Lung (tissue), 16 donors: ENCODE results near the gene C10orf67. TPM values are rescaled to one million over a fixed set of nuclear protein-coding genes. Genes with fewer than 3 reads are reported as not detected.
"Not testable (repeated sequence)": the region's sequence is repeated elsewhere in the genome, so short reads cannot be mapped to it uniquely, and the experiment has no call there.

Experiments
- ATAC-seq: fragments of 200-7000 bp; cut with Tn5 transposase; one replicate; pipeline ENCODE4 v1.9.1; 2020; ENCODE audit warnings: moderate number of reproducible peaks; ENCODE audit not compliant: insufficient read depth, low FRiP score
- DNase-seq, 3 donors: peaks; one replicate each; pipeline ENCODE4 v3.0.0-alpha.2; 2013 to 2017
- H3K27ac ChIP-seq, 2 donors: one replicate each; pipeline ENCODE4 v1.5.1; 2013; ENCODE audit warnings: mild to moderate bottlenecking in 2 of 2, moderate library complexity in 2 of 2, control low read depth in 1 of 2, inconsistent platforms in 1 of 2, low read depth in 1 of 2, low read length in 1 of 2
- H3K27me3 ChIP-seq, 3 donors: one replicate each; pipeline ENCODE4 v1.5.1; 2013; ENCODE audit warnings: low read length in 2 of 3; ENCODE audit not compliant: control insufficient read depth in 3 of 3, insufficient read depth in 3 of 3
- H3K36me3 ChIP-seq, 4 donors: one replicate each; pipeline ENCODE4 v1.5.1; 2013; ENCODE audit warnings: low read length in 4 of 4, mild to moderate bottlenecking in 1 of 4, moderate library complexity in 1 of 4; ENCODE audit not compliant: control insufficient read depth in 4 of 4, insufficient read depth in 4 of 4
- H3K4me1 ChIP-seq, 5 donors: one replicate each; pipeline ENCODE4 v1.5.1; 2013; ENCODE audit warnings: low read length in 5 of 5, mild to moderate bottlenecking in 2 of 5, moderate library complexity in 1 of 5; ENCODE audit not compliant: control insufficient read depth in 5 of 5, insufficient read depth in 5 of 5
- H3K4me3 ChIP-seq: one replicate; pipeline ENCODE4 v1.5.1; 2013; ENCODE audit warnings: mild to moderate bottlenecking, control low read depth, moderate library complexity
- H3K9ac ChIP-seq, 2 donors: one replicate each; pipeline ENCODE4 v1.5.1; 2013; ENCODE audit warnings: low read length in 2 of 2, control low read depth in 1 of 2; ENCODE audit not compliant: insufficient read depth in 1 of 2
- H3K9me3 ChIP-seq, 4 donors: one replicate each; pipeline ENCODE4 v1.5.1; 2013; ENCODE audit warnings: low read length in 3 of 4, mild to moderate bottlenecking in 1 of 4, moderate library complexity in 1 of 4; ENCODE audit not compliant: control insufficient read depth in 4 of 4, insufficient read depth in 3 of 4
- CTCF ChIP-seq: IDR thresholded peaks from 2 replicates; pipeline ENCODE4 v1.5.1; 2012; ENCODE audit warnings: mild to moderate bottlenecking; ENCODE audit errors: control extremely low read depth, extremely low read depth
- whole genome bisulfite sequencing, 2 donors: extraction: QIAGEN DNeasy Blood & Tissue Kit; methylation state at CpG; one replicate each; pipeline ENCODE4 v1.1.7; 2013; 5-methylcytosine and 5-hydroxymethylcytosine counted together
- long read RNA-seq, 5 donors: transcript quantifications; one replicate each; lab custom pipeline, GENCODE V29; 2026
- polyA plus RNA-seq, 2 donors: library from polyadenylated mRNA; stranded (reverse); fragments of 200-250 nt; gene quantifications; one replicate each; pipeline ENCODE4 v1.2.1, GENCODE V29; 2013
- total RNA-seq, 2 donors: library from RNA; depleted of rRNA in 1 of 2; stranded (reverse); fragments of >200 nt in 1 of 2; gene quantifications; one replicate each; pipeline ENCODE4 v1.2.1, GENCODE V29; 2014 to 2021
- donor health status: control.
- donor health status: control.
- donor health status: Bipolar disorder and iron deficiency.
- donor health status: healthy.
- donor health status: DM: yes; HTN: yes; CAD: no.

C10orf67 gene
- total RNA-seq = 1 to 10 TPM in 1 of 2 donors, under 1 TPM in 1; 0.68 to 2.3 TPM
- 1 to 10 TPM in 1 of 2 donors, under 1 TPM in 1; 0.33 to 1.1 TPM for polyA plus RNA-seq
- long read RNA-seq, donor 1 = 0 reads
- long read RNA-seq, donor 2 = 0 reads
- long read RNA-seq, donor 3 = 0 reads
- long read RNA-seq, donor 4 = 0 reads
- long read RNA-seq, donor 5 = 0 reads

DNA sequence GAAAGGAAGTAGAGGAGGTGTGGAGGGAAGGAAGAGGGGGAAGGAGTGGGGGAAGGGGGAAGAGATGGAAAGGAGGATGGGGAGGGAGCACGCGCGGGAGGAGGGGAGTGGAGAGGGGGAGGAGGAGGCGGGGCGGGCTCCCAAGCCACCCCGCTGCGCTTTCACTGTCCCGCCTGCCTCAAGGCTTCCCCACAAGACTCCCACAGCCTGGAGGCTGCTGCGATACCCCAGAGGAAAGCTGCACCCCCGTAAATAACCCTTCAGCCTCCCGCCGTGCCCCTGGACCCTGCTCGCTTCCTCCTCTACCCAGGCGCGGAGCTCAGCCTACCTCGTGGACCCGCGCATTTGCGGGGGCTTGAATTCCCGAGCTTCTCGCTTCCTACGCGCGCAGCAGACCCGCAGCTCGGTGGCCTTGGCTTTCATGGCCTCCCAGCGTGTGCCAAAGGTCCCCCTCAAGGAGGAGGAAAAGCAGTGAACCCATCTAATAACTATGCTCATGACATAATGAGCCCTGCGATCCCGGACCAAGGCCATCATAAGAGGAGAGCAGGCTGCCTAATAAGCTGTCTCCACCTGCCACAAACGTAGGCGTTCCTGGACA, at the start of gene C10orf67:
Gene C10orf67 (minus strand): TSS at position 557 of the 601 bp plus-strand sequence. CDS start 23 bp downstream, at position 534.
- 2 to 4% methylated on average over 26 to 29 of the region's 31 CpGs for WGBS, 2 donors
- DNase-seq (peak; percentile 49 to 80 (median 71)), ATAC-seq (no peak)
- Histone ChIP-seq H3K4me3 (peak within 1 kb of the TSS; percentile 18), H3K4me1 (peaks cover 0 to 12% (median 6%) of the 10 kb centered on the region in 5 donors), H3K27ac (peak within 1 kb of the TSS; percentile 57 to 74), H3K27me3 (peaks cover 0 to 8% (median 2%) of the 10 kb centered on the region in 3 donors), H3K9ac (peak within 1 kb of the TSS in 1 of 2 donors; percentile 46), H3K36me3 (no peaks in the 10 kb centered on the region), H3K9me3 (no peaks in the 10 kb centered on the region)
- TF ChIP-seq CTCF = no peak

GRCh38 chr10:23391821-23392220, 47.2 kb upstream of the C10orf67 start:
- H3K27ac ChIP-seq = no peak overlapping the region
- peaks cover 0 to 2% (median 0%) of the 10 kb centered on the region in 4 donors for H3K9me3 ChIP-seq
- H3K4me3 ChIP-seq = no peak overlapping the region
- no peaks in the 10 kb centered on the region for H3K4me1 ChIP-seq
- TF ChIP-seq CTCF = no peak
- no peak overlapping the region for H3K9ac ChIP-seq
- DNase-seq = no peak
- H3K27me3 ChIP-seq = no peaks in the 10 kb centered on the region
- ATAC-seq = no peak
- no peaks in the 10 kb centered on the region for H3K36me3 ChIP-seq
- WGBS, 2 donors = 69 to 89% methylated on average over 2 of the region's 2 CpGs

DNA sequence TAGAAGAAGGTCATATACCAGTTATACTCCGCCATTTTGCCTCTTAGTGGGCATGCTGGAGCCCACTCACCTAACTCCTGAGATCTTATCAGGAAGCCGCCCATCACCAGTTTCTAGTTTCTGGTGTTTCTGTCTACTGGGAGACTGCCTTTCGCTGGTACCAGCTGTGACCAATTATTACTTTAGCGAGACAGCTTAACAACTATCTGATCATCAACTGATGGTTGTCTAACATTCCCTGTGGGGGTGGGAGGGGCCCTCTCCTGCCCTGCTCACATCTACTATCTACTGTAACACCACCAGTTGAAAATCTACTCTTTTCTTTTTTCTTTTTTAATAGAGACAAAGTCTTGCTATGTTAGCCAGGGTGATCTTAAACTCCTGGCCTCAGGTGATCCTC, 46.2 kb upstream of the C10orf67 start:
- Histone ChIP-seq H3K27me3 (no peaks in the 10 kb centered on the region), H3K4me1 (no peaks in the 10 kb centered on the region), H3K36me3 (no peaks in the 10 kb centered on the region), H3K9me3 (peaks cover 0 to 2% (median 0%) of the 10 kb centered on the region in 4 donors), H3K27ac (no peak overlapping the region), H3K9ac (no peak overlapping the region), H3K4me3 (no peak overlapping the region)
- 93 to 96% methylated on average over 4 of the region's 4 CpGs for WGBS, 2 donors
- DNase-seq (no peak), ATAC-seq (no peak)
- no peak for TF ChIP-seq CTCF

- H3K4me3 ChIP-seq, H3K27me3 ChIP-seq, DNase-seq, H3K27ac ChIP-seq, H3K36me3 ChIP-seq, H3K4me1 ChIP-seq, ATAC-seq, H3K9me3 ChIP-seq, H3K9ac ChIP-seq: not testable (repeated sequence)
- WGBS, 2 donors = 85 to 86% methylated on average over 10 of the region's 10 CpGs
Measured at GRCh38 chr10:23390408-23390807, 45.8 kb upstream of the C10orf67 start.

GRCh38 chr10:23387516-23387915, 42.9 kb upstream of the C10orf67 start:
- not testable (repeated sequence) for ATAC-seq, DNase-seq, H3K27ac ChIP-seq, H3K9ac ChIP-seq, H3K36me3 ChIP-seq, H3K4me1 ChIP-seq, H3K9me3 ChIP-seq, H3K27me3 ChIP-seq, H3K4me3 ChIP-seq
- 94 to 98% methylated on average over 3 of the region's 3 CpGs for WGBS, 2 donors
